ENCODE data around the gene AKAP1. TPM values are rescaled to one million over a fixed set of nuclear protein-coding genes. Genes with fewer than 3 reads are reported as not detected.

The AKAP1 gene
- total RNA-seq, 1 donor = 14.5 TPM

DNA sequence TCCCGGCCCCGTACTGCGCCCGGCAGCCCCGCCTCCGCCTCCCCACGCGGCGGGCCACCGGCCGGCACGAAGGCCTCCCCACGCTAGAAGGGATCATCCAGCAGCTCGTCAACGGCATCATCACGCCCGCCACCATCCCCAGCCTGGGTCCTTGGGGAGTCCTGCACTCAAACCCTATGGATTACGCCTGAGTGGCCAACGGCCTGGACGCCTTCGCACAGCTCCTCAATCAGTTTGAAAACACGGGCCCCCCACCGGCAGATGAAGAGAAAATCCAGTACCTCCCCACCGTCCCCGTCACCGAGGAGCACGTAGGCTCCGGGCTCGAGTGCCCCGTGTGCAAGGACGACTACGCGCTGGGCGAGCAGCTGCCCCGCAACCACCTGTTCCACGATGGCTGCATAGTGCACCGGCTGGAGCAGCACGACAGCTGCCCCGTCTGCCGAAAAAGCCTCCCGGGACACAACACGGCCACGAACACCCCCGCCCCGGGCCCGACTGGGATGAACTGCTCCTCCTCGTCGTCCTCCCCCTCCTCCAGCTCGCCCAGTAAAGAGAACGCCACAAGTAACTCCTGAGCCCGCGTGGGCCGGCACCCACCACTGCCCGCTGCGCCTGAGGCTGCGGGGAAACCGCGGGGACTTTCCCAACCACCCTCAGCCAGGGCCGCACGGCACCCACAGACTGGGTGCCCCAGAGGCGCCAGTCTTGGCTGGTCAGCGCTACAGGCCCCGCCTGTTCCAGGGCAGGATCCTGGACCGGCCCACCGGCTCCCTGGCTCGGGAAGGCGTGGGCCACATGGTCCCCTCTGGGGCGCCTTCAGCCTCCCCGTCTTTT, 39.0 kb upstream of the AKAP1 start:
- Histone ChIP-seq H3K79me2 (ENCODE audit: insufficient read depth, low read length) (no peaks in the 10 kb centered on the region), H3K9me3 (ENCODE audit: low read depth, low read length) (no peaks in the 10 kb centered on the region), H3K27me3 (ENCODE audit: insufficient read depth, low read length) (peaks cover 21% of the 10 kb centered on the region), H3K4me1 (ENCODE audit: insufficient read depth, low read length) (no peaks in the 10 kb centered on the region), H3K36me3 (ENCODE audit: insufficient read depth, low read length) (no peaks in the 10 kb centered on the region), H3K4me2 (ENCODE audit: insufficient read depth, low read length) (peak overlapping the region; percentile 45), H2AFZ (ENCODE audit: low read length) (peak overlapping the region; percentile 22), H3K27ac (ENCODE audit: low read depth, low read length) (no peak overlapping the region), H4K20me1 (ENCODE audit: insufficient read depth, low read length) (no peaks in the 10 kb centered on the region), H3K4me3 (ENCODE audit: insufficient read depth, low read length) (no peak overlapping the region)
- TF ChIP-seq, protein P1, sequence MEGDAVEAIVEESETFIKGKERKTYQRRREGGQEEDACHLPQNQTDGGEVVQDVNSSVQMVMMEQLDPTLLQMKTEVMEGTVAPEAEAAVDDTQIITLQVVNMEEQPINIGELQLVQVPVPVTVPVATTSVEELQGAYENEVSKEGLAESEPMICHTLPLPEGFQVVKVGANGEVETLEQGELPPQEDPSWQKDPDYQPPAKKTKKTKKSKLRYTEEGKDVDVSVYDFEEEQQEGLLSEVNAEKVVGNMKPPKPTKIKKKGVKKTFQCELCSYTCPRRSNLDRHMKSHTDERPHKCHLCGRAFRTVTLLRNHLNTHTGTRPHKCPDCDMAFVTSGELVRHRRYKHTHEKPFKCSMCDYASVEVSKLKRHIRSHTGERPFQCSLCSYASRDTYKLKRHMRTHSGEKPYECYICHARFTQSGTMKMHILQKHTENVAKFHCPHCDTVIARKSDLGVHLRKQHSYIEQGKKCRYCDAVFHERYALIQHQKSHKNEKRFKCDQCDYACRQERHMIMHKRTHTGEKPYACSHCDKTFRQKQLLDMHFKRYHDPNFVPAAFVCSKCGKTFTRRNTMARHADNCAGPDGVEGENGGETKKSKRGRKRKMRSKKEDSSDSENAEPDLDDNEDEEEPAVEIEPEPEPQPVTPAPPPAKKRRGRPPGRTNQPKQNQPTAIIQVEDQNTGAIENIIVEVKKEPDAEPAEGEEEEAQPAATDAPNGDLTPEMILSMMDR (IDR thresholded peaks at IDR 0.05; ENCODE audit: extremely low read depth, low read depth, low read length) = no peak
- DNase-seq (ENCODE audit: insufficient read length, low spot score, missing footprints) = peak; percentile 76

DNA sequence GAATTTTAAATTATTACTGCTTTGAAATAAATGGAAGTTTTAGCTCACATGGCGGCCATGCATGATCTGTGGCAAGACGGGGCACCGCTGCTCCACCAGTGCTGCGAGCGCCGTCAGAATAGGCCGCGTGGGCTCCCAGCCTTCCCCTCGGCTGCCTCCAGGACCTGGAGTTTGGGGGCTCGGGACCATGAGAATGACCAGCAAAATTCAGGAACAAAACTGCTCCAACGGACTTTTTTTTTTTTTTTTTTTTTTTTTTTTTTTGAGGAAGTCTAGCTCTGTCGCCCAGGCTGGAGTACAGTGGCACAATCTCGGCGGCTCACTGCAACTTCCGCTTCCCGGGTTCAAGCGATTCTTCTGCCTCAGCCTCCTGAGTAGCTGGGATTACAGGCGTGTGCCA, 38.3 kb upstream of the AKAP1 start:
- no peak overlapping the region for H2AFZ ChIP-seq (ENCODE audit: low read length)
- no peaks in the 10 kb centered on the region for H3K4me1 ChIP-seq (ENCODE audit: insufficient read depth, low read length)
- no peaks in the 10 kb centered on the region for H3K79me2 ChIP-seq (ENCODE audit: insufficient read depth, low read length)
- H3K4me2 ChIP-seq (ENCODE audit: insufficient read depth, low read length) = no peak overlapping the region
- no peaks in the 10 kb centered on the region for H3K36me3 ChIP-seq (ENCODE audit: insufficient read depth, low read length)
- TF ChIP-seq, protein P1 (IDR thresholded peaks at IDR 0.05; ENCODE audit: extremely low read depth, low read depth, low read length) = no peak
- H3K9me3 ChIP-seq (ENCODE audit: low read depth, low read length) = no peaks in the 10 kb centered on the region
- no peaks in the 10 kb centered on the region for H4K20me1 ChIP-seq (ENCODE audit: insufficient read depth, low read length)
- no peak overlapping the region for H3K4me3 ChIP-seq (ENCODE audit: insufficient read depth, low read length)
- peaks cover 21% of the 10 kb centered on the region for H3K27me3 ChIP-seq (ENCODE audit: insufficient read depth, low read length)
- no peak overlapping the region for H3K27ac ChIP-seq (ENCODE audit: low read depth, low read length)
- no peak for DNase-seq (ENCODE audit: insufficient read length, low spot score, missing footprints)

DNA sequence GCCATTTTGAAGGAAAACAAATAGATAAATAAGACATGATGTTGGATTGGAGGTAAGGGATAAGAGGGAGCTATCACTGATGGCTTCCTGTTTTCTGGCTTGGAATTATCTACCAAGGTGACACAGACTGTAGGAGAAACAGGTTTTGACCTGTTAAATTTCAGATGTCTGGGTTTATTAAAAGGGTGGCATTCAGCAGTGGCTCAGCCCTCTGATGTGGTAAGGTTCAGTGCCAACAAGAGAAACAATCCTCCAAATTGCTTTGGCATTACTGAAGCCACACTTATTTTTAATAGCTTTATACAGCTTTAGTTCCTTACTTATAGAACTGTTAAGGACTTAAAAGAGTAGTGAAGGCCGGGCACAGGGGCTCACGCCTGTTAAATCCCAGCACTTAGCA, 37.0 kb upstream of the AKAP1 start:
- no peaks in the 10 kb centered on the region for H3K4me1 ChIP-seq (ENCODE audit: insufficient read depth, low read length)
- H4K20me1 ChIP-seq (ENCODE audit: insufficient read depth, low read length) = no peaks in the 10 kb centered on the region
- H3K4me3 ChIP-seq (ENCODE audit: insufficient read depth, low read length) = no peak overlapping the region
- no peak for DNase-seq (ENCODE audit: insufficient read length, low spot score, missing footprints)
- H2AFZ ChIP-seq (ENCODE audit: low read length) = no peak overlapping the region
- H3K27ac ChIP-seq (ENCODE audit: low read depth, low read length) = no peak overlapping the region
- peaks cover 21% of the 10 kb centered on the region for H3K27me3 ChIP-seq (ENCODE audit: insufficient read depth, low read length)
- H3K36me3 ChIP-seq (ENCODE audit: insufficient read depth, low read length) = no peaks in the 10 kb centered on the region
- no peak overlapping the region for H3K4me2 ChIP-seq (ENCODE audit: insufficient read depth, low read length)
- H3K79me2 ChIP-seq (ENCODE audit: insufficient read depth, low read length) = no peaks in the 10 kb centered on the region
- TF ChIP-seq, protein P1 (IDR thresholded peaks at IDR 0.05; ENCODE audit: extremely low read depth, low read depth, low read length) = no peak
- H3K9me3 ChIP-seq (ENCODE audit: low read depth, low read length) = no peaks in the 10 kb centered on the region

DNA sequence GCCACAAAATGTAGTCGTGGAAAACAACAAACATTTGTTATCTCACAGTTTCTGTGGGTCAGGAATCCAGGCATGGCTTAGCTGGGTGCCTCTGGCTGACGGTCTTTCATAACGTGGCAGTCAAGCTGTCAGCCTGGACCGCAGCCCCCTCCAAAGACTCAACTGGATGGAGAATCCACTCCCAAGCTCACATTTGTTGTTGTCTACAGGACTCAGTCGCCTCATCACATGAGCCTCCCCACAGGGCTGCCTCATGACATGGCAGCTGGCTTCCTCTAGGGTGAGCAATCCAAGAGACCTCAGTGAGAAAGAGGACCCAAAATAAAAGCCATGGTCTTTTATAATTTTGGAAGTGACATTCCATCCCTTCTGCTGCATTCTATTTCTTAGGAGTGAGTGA, 34.7 kb upstream of the AKAP1 start:
- Histone ChIP-seq H3K79me2 (ENCODE audit: insufficient read depth, low read length) (no peaks in the 10 kb centered on the region), H3K4me1 (ENCODE audit: insufficient read depth, low read length) (no peaks in the 10 kb centered on the region), H3K4me3 (ENCODE audit: insufficient read depth, low read length) (no peak overlapping the region), H3K4me2 (ENCODE audit: insufficient read depth, low read length) (no peak overlapping the region), H3K27ac (ENCODE audit: low read depth, low read length) (no peak overlapping the region), H3K27me3 (ENCODE audit: insufficient read depth, low read length) (peaks cover 15% of the 10 kb centered on the region), H3K9me3 (ENCODE audit: low read depth, low read length) (no peaks in the 10 kb centered on the region), H3K36me3 (ENCODE audit: insufficient read depth, low read length) (no peaks in the 10 kb centered on the region), H2AFZ (ENCODE audit: low read length) (no peak overlapping the region), H4K20me1 (ENCODE audit: insufficient read depth, low read length) (no peaks in the 10 kb centered on the region)
- TF ChIP-seq, protein P1 (IDR thresholded peaks at IDR 0.05; ENCODE audit: extremely low read depth, low read depth, low read length) = no peak
- peak; percentile 71 for DNase-seq (ENCODE audit: insufficient read length, low spot score, missing footprints)

All from osteoblast (primary cell).